H1 (cell line): Measurements from ENCODE around the gene CTPS2. TPM values are rescaled to one million over a fixed set of nuclear protein-coding genes. Genes with fewer than 3 reads are reported as not detected.

Experiments used
- CBX8 ChIP-seq: fragments of 300-800, 300-1000 bp; sonication (generic); IDR thresholded peaks from 2 replicates; pipeline ENCODE4 v1.7.1; 2016; ENCODE audit warnings: low read depth, low read length, borderline replicate concordance
- EGR1 ChIP-seq: IDR thresholded peaks from 2 replicates; pipeline ENCODE4 v1.6.1; 2011; ENCODE audit warnings: low read depth, low read length, borderline replicate concordance
- GABPA ChIP-seq: IDR thresholded peaks from 2 replicates; pipeline ENCODE4 v1.6.1; 2011; ENCODE audit warnings: mild to moderate bottlenecking, low read length, moderate library complexity, borderline replicate concordance; ENCODE audit not compliant: insufficient read depth
- KDM4A ChIP-seq: IDR thresholded peaks from one replicate; pipeline ENCODE4 v1.7.1; 2012; ENCODE audit warnings: low read depth, mild to moderate bottlenecking, moderate library complexity, low read length, inconsistent platforms; ENCODE audit not compliant: severe bottlenecking
- POLR2AphosphoS5 ChIP-seq: IDR thresholded peaks from 2 replicates; pipeline ENCODE4 v1.6.1; 2011; ENCODE audit warnings: low read depth, low read length
- POU5F1 ChIP-seq: IDR thresholded peaks from 2 replicates; pipeline ENCODE4 v1.6.1; 2011; ENCODE audit warnings: low read depth, mild to moderate bottlenecking, low read length, moderate library complexity
- RAD21 ChIP-seq, 2 experiments: IDR thresholded peaks in 1 of 2; conservative IDR thresholded peaks in 1 of 2; 2 replicates each; pipeline ENCODE4 v1.6.1; 2011; ENCODE audit warnings: low read depth in 2 of 2, low read length in 2 of 2, improper control_type of control experiment in 1 of 2, inconsistent platforms in 1 of 2, mild to moderate bottlenecking in 1 of 2, moderate library complexity in 1 of 2
- SIX5 ChIP-seq: IDR thresholded peaks from 2 replicates; pipeline ENCODE4 v1.6.1; 2011; ENCODE audit warnings: mild to moderate bottlenecking, low read depth, low read length
- polyA plus RNA-seq, 7 experiments: library from polyadenylated mRNA; depleted of rRNA in 3 of 7; stranded (reverse) in 5 of 7; unstranded in 2 of 7; fragments of >200 nt in 5 of 7; fragments of 200-250 nt in 2 of 7; gene quantifications; 1 replicate in 5 of 7; 2 replicates in 1 of 7; 4 replicates in 1 of 7; pipeline versions ENCODE4 v1.2.1 to v1.2.3, GENCODE V29; 2011 to 2013; ENCODE audit warnings: missing spikeins in 2 of 7, mixed read lengths in 2 of 7
- total RNA-seq: library from RNA; stranded (reverse); fragmentation: NEBNext Ultra II Directional; extraction: Animal tissue kit (Norgen Biotek cat#: 25700); gene quantifications from 2 replicates; pipeline ENCODE4 v1.2.1, GENCODE V29; 2021
- TF ChIP-seq, protein P1 (sequence below): fragments of 300-600 bp; sonication (generic); IDR thresholded peaks from 2 replicates; pipeline ENCODE4 v1.7.1; 2012; ENCODE audit warnings: low read length, moderate library complexity, mild to moderate bottlenecking, inconsistent platforms; ENCODE audit not compliant: insufficient replicate concordance
- TF ChIP-seq, protein P2 (sequence below): IDR thresholded peaks from 2 replicates; pipeline ENCODE4 v1.6.1; 2012; ENCODE audit warnings: inconsistent platforms

CTPS2 gene
- total and polyA plus RNA-seq, 2 of the 8 experiments (the other 6 are each of a cell fraction or from before 2014, with no cell fraction given) = 17.1 to 34.0 TPM

GRCh38 chrX:16750136-16750535 lies 37.7 kb upstream of the CTPS2 start (continued):
- TF ChIP-seq, protein P1, sequence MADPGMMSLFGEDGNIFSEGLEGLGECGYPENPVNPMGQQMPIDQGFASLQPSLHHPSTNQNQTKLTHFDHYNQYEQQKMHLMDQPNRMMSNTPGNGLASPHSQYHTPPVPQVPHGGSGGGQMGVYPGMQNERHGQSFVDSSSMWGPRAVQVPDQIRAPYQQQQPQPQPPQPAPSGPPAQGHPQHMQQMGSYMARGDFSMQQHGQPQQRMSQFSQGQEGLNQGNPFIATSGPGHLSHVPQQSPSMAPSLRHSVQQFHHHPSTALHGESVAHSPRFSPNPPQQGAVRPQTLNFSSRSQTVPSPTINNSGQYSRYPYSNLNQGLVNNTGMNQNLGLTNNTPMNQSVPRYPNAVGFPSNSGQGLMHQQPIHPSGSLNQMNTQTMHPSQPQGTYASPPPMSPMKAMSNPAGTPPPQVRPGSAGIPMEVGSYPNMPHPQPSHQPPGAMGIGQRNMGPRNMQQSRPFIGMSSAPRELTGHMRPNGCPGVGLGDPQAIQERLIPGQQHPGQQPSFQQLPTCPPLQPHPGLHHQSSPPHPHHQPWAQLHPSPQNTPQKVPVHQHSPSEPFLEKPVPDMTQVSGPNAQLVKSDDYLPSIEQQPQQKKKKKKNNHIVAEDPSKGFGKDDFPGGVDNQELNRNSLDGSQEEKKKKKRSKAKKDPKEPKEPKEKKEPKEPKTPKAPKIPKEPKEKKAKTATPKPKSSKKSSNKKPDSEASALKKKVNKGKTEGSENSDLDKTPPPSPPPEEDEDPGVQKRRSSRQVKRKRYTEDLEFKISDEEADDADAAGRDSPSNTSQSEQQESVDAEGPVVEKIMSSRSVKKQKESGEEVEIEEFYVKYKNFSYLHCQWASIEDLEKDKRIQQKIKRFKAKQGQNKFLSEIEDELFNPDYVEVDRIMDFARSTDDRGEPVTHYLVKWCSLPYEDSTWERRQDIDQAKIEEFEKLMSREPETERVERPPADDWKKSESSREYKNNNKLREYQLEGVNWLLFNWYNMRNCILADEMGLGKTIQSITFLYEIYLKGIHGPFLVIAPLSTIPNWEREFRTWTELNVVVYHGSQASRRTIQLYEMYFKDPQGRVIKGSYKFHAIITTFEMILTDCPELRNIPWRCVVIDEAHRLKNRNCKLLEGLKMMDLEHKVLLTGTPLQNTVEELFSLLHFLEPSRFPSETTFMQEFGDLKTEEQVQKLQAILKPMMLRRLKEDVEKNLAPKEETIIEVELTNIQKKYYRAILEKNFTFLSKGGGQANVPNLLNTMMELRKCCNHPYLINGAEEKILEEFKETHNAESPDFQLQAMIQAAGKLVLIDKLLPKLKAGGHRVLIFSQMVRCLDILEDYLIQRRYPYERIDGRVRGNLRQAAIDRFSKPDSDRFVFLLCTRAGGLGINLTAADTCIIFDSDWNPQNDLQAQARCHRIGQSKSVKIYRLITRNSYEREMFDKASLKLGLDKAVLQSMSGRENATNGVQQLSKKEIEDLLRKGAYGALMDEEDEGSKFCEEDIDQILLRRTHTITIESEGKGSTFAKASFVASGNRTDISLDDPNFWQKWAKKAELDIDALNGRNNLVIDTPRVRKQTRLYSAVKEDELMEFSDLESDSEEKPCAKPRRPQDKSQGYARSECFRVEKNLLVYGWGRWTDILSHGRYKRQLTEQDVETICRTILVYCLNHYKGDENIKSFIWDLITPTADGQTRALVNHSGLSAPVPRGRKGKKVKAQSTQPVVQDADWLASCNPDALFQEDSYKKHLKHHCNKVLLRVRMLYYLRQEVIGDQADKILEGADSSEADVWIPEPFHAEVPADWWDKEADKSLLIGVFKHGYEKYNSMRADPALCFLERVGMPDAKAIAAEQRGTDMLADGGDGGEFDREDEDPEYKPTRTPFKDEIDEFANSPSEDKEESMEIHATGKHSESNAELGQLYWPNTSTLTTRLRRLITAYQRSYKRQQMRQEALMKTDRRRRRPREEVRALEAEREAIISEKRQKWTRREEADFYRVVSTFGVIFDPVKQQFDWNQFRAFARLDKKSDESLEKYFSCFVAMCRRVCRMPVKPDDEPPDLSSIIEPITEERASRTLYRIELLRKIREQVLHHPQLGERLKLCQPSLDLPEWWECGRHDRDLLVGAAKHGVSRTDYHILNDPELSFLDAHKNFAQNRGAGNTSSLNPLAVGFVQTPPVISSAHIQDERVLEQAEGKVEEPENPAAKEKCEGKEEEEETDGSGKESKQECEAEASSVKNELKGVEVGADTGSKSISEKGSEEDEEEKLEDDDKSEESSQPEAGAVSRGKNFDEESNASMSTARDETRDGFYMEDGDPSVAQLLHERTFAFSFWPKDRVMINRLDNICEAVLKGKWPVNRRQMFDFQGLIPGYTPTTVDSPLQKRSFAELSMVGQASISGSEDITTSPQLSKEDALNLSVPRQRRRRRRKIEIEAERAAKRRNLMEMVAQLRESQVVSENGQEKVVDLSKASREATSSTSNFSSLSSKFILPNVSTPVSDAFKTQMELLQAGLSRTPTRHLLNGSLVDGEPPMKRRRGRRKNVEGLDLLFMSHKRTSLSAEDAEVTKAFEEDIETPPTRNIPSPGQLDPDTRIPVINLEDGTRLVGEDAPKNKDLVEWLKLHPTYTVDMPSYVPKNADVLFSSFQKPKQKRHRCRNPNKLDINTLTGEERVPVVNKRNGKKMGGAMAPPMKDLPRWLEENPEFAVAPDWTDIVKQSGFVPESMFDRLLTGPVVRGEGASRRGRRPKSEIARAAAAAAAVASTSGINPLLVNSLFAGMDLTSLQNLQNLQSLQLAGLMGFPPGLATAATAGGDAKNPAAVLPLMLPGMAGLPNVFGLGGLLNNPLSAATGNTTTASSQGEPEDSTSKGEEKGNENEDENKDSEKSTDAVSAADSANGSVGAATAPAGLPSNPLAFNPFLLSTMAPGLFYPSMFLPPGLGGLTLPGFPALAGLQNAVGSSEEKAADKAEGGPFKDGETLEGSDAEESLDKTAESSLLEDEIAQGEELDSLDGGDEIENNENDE = no peak
- TF ChIP-seq EGR1 (no peak), GABPA (no peak), KDM4A (no peak), SIX5 (no peak), POU5F1 (no peak), POLR2AphosphoS5 (no peak), CBX8 (no peak), RAD21 (IDR thresholded peaks at IDR 0.05 in 1 of 2, conservative IDR thresholded peaks at IDR 0.05 in 1 of 2; ENCODE audit: low read depth in 2 of 2, low read length in 2 of 2) (no peak)
- TF ChIP-seq, protein P2, sequence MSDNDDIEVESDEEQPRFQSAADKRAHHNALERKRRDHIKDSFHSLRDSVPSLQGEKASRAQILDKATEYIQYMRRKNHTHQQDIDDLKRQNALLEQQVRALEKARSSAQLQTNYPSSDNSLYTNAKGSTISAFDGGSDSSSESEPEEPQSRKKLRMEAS = no peak
